KMS-11 (cell line): ENCODE results near the gene SLC6A17.

Experiments
- H2AFZ ChIP-seq: fragments of 200-600 bp; sonication (generic); 2 replicates; pipeline ENCODE4 v1.6.1; 2016; ENCODE audit warnings: antibody characterized with exemption, mixed run types, low read depth
- H3K27ac ChIP-seq: fragments of 200-600 bp; sonication (generic); 2 replicates; pipeline ENCODE4 v1.6.1; 2016; ENCODE audit warnings: mild to moderate bottlenecking, mixed run types
- H3K27me3 ChIP-seq: fragments of 200-600 bp; sonication (generic); 2 replicates; pipeline ENCODE4 v1.6.1; 2017; ENCODE audit warnings: mild to moderate bottlenecking, low read depth, mixed run types, moderate library complexity; ENCODE audit not compliant: insufficient read depth
- H3K36me3 ChIP-seq: fragments of 200-600 bp; sonication (generic); 2 replicates; pipeline ENCODE4 v1.6.1; 2017; ENCODE audit warnings: mild to moderate bottlenecking, mixed run types; ENCODE audit not compliant: insufficient read depth
- H3K4me1 ChIP-seq: fragments of 200-600 bp; sonication (generic); 2 replicates; pipeline ENCODE4 v1.6.1; 2016; ENCODE audit warnings: mild to moderate bottlenecking, low read depth, mixed run types; ENCODE audit not compliant: poor library complexity, severe bottlenecking
- H3K4me2 ChIP-seq: fragments of 200-600 bp; sonication (generic); 2 replicates; pipeline ENCODE4 v1.7.0; 2016; ENCODE audit warnings: mild to moderate bottlenecking, mixed run types
- H3K4me3 ChIP-seq: fragments of 200-600 bp; sonication (generic); IDR thresholded peaks from 2 replicates; pipeline ENCODE4 v1.6.1; 2017; ENCODE audit warnings: low read depth, low read length, mixed read lengths; ENCODE audit not compliant: insufficient read depth
- H3K79me2 ChIP-seq: fragments of 200-600 bp; sonication (generic); 2 replicates; pipeline ENCODE4 v1.6.1; 2016; ENCODE audit warnings: low read depth, mixed run types; ENCODE audit not compliant: insufficient read depth
- H3K9ac ChIP-seq: fragments of 200-600 bp; sonication (generic); 2 replicates; pipeline ENCODE4 v1.6.1; 2016; ENCODE audit warnings: mild to moderate bottlenecking, mixed run types
- H4K20me1 ChIP-seq: fragments of 200-600 bp; sonication (generic); 2 replicates; pipeline ENCODE4 v1.6.1; 2016; ENCODE audit warnings: mild to moderate bottlenecking, mixed run types; ENCODE audit not compliant: insufficient read depth
- CTCF ChIP-seq: fragments of 200-600 bp; sonication (generic); conservative IDR thresholded peaks from 2 replicates; pipeline ENCODE4 v1.6.1; 2017; ENCODE audit warnings: low read depth, mild to moderate bottlenecking, antibody characterized with exemption, low read length, moderate library complexity, mixed read lengths

SLC6A17 gene

GRCh38 chr1:110197905-110198629, 47.8 kb downstream of the SLC6A17 start:
- Histone ChIP-seq H3K27ac (no peak overlapping the region), H2AFZ (no peak overlapping the region), H3K4me2 (no peak overlapping the region), H3K27me3 (no peaks in the 10 kb centered on the region), H4K20me1 (no peaks in the 10 kb centered on the region), H3K36me3 (no peaks in the 10 kb centered on the region), H3K79me2 (no peaks in the 10 kb centered on the region), H3K9ac (no peak overlapping the region), H3K4me3 (no peak overlapping the region), H3K4me1 (peaks cover 3% of the 10 kb centered on the region)
- TF ChIP-seq CTCF, result no peak

GRCh38 chr1:110198746-110199145, 48.5 kb downstream of the SLC6A17 start:
- Histone ChIP-seq H3K27ac (no peak overlapping the region), H3K4me1 (peaks cover 6% of the 10 kb centered on the region), H3K27me3 (no peaks in the 10 kb centered on the region), H3K4me3 (no peak overlapping the region), H3K9ac (no peak overlapping the region), H3K36me3 (no peaks in the 10 kb centered on the region), H4K20me1 (no peaks in the 10 kb centered on the region), H2AFZ (no peak overlapping the region), H3K4me2 (no peak overlapping the region), H3K79me2 (no peaks in the 10 kb centered on the region)
- no peak for TF ChIP-seq CTCF

- H3K27me3 ChIP-seq, result no peaks in the 10 kb centered on the region
- H3K27ac ChIP-seq, result no peak overlapping the region
- no peak overlapping the region for H3K4me2 ChIP-seq
- H2AFZ ChIP-seq, result no peak overlapping the region
- H3K79me2 ChIP-seq, result no peaks in the 10 kb centered on the region
- H3K4me1 ChIP-seq, result peaks cover 6% of the 10 kb centered on the region
- no peak for TF ChIP-seq CTCF
- H3K36me3 ChIP-seq, result no peaks in the 10 kb centered on the region
- no peak overlapping the region for H3K9ac ChIP-seq
- no peaks in the 10 kb centered on the region for H4K20me1 ChIP-seq
- no peak overlapping the region for H3K4me3 ChIP-seq
Measured at GRCh38 chr1:110200190-110200589, 49.9 kb downstream of the SLC6A17 start.

GRCh38 chr1:110200666-110201065, 50.4 kb downstream of the SLC6A17 start:
- H3K4me3 ChIP-seq, result no peak overlapping the region
- H4K20me1 ChIP-seq, result no peaks in the 10 kb centered on the region
- H3K4me1 ChIP-seq, result peaks cover 6% of the 10 kb centered on the region
- H3K27me3 ChIP-seq, result no peaks in the 10 kb centered on the region
- no peak overlapping the region for H3K9ac ChIP-seq
- no peaks in the 10 kb centered on the region for H3K36me3 ChIP-seq
- no peaks in the 10 kb centered on the region for H3K79me2 ChIP-seq
- H2AFZ ChIP-seq, result no peak overlapping the region
- no peak overlapping the region for H3K27ac ChIP-seq
- TF ChIP-seq CTCF, result no peak
- no peak overlapping the region for H3K4me2 ChIP-seq
